ENCODE measurements around the gene FAM120A.

GRCh38 chr9:93585695-93586094 is 134.2 kb downstream of the FAM120A start:
- TF ChIP-seq POLR2A (IDR thresholded peaks at IDR 0.05), result no peak
- TF ChIP-seq CTCF (IDR thresholded peaks at IDR 0.05), result no peak

Data from adrenal gland (tissue), 5 donors.